NCI-H1417 treated with DMSO at 0.1 percent for 48 hours (cell line): ENCODE measurements around the gene SGSM1.

Experiments used
- DNase-seq: peaks from one replicate; lab custom pipeline; 2025; lab: John Stamatoyannopoulos, UW

The SGSM1 gene

DNA sequence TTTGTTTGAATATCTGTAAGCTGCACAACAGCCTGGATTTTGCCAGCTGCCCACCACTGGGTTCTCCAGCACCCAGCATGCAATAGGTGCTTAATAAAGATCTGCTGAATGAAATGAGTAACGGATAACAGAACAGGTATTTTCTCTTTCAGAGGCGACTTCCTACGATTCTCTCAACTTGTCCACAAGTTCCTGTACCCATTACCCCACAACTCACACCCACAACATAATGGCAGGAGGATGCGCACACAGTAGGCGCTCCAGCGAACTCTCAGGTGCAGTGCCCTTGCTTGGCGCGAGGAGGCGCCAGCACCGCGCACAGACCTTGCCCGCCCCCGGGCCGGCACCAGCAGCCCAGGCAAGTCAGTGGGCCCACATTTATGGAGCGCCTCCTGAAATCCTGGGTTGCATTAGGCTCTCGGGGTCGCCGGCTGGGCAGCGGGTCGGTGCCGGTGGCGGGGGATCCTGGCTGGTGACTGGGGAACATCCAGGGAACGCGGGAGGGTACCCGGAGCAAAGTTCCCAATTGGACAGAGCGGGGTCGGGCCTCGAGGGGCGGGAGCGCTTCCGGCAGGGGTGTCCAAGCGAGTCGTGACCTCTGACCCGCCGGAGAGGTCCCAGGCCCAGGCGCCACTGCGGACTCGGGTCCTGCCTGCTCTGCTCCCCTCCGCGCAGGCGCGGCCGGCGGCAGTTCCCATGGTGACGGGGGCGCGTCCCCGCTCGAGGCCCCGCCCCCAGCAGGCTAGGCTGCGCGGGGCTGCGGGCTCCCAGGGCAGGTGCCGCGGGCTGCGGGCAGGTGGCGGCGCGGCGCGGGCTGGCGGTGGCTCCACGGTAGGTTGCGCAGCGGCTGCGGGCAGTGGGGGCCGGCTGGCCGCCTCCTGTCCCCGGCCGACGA, 146.2 kb downstream of the SGSM1 start, which contains the start of gene KIAA1671:
Gene KIAA1671, plus strand, starts transcription at position 775 of the 895 bp plus-strand sequence. CDS start 75,284 bp downstream, outside the sequence.
- DNase-seq, result no peak

DNA sequence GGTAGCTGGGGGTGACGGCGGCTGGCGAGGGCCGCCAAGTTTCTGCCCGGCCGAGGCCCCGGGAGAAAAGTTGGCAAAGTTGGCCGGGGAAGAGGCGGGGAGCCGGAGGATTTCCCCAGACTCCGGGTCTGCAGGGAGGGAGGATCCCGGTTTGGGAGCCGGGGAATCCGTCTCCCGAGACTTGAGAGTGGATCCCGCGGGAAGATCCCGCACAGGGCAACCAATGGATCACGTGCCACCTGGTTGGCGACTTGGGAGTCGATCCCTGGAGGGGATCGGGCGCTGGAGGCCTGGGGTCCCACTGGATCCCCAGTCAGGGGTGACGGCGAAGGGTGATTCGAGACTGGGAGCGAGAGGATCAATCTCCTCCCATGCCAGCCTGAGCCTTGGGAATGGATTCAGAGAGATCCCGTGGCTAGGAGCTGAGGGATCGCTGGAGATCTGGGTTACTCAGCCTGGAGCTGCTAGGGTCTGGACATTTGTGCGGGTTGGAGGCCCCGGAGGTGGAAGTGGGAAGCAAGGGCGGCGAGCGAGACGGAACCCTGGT, 146.9 kb downstream of the SGSM1 start:
- DNase-seq, result no peak

DNA sequence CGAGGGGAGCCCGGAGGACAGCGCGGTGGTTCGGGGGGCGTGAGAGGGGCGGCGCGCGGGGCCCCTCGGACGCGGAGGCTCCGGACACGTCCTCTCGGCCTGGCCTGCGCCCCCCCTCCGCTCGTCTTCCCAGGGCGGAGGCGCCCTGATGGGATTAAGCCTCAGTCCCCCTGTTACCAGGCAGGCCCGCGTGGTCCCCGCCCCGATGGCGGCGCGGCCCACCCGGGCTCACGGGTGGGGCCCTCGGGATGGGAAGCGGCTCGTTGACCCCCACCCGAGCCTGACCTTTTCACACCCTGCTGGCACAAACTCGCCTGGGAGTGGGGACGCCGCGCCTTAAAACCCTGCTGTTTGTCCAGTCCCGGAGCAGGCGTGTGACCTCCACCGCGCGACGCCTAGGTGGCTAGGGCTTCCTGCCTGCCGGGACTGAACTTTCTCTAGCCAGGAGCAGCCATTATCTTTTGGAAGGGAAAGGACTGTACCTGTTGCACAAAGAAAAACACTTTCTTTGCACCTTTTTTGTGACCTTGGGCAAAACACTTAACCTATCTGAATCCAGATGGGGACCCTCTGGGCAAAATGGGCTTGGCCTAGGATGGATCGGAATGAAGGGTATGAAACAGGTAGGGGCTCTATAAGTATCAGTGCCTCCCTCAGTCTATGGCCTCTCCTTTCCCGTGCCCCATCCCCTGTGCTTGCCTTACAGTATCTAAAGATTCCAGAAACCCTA, 147.5 kb downstream of the SGSM1 start:
- no peak for DNase-seq

DNA sequence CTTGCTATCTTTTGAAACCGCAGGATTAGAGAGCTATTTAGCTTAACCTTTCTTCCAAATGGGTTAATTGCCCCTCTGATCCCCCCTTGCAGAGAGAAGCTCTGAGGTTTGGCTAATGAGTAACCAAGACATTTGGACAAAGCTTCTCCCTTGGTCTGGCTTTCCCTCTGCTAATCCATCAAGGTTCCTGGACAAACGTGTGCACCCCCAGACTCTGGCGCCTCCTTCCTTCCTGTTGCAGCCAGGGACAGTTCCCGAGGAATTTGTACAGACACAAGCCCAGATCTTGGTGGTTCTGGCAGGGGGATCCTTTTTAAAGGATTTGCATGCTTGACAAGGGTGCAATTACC, 148.1 kb downstream of the SGSM1 start:
- DNase-seq, result no peak

DNA sequence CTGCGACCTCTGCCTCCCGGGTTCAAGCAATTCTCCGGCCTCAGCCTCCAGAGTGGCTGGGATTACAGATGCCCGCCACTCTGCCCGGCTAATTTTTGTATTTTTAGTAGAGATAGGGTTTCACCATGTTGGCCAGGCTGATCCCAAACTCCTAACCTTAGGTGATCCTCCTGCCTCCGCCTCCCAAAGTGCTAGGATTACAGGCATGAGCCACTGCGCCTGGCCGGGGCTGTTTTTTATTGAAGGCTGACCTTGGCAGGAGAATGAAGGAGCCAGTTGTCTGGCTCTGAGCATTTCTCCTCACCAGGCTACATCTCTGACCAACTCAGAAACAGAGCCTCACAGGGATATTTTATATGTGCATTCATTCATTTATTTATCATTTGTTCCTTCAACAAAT, 148.8 kb downstream of the SGSM1 start:
- no peak for DNase-seq

DNA sequence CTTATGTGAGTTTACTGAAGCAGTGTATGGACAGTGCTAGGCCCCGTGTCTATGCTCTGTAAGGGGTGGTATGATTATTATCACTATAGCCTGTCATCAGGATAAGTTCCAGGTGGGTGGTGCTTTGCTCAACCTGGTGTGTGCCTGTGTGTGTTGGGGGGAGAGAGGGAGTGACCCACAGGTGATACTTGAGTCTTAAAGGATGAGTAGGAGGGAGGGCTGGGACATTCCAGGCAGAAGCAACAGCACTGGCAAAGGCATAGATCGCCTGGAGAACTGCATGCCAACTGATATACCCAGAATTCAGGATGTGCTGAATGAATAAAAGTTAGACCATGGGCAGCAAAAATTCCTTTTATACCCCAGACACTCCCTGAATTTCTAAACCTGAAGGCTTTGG, 151.0 kb downstream of the SGSM1 start:
- no peak for DNase-seq

DNA sequence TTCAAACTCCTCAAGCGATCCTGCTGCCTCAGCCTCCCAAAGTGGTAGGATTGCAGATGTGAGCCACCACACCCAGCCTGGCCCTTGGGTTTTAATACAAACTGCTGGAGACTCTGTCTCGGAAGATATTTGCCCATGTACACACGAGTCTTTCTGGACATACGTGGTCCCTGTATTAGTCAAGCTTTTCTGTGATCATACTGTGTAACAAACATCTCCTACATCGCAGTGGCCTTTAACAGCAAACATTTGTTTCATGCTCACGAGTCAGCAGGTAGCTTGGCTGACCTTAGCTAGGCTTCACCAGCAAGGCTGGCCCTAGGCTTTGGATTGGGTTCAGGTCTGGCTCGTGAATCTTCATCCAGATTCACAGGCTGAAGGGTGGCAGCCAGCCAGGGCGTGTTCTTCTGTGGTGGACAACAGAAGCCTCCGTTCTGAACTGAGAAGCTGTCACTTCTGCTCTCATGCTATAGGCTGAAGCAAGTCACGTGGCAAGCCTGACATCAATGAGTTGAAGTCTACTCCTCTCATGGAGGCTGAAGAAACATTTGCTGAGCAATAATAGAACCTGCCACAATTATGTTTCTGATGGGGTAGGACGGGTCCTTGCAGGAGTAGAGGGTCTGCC, 155.3 kb downstream of the SGSM1 start:
- no peak for DNase-seq

DNA sequence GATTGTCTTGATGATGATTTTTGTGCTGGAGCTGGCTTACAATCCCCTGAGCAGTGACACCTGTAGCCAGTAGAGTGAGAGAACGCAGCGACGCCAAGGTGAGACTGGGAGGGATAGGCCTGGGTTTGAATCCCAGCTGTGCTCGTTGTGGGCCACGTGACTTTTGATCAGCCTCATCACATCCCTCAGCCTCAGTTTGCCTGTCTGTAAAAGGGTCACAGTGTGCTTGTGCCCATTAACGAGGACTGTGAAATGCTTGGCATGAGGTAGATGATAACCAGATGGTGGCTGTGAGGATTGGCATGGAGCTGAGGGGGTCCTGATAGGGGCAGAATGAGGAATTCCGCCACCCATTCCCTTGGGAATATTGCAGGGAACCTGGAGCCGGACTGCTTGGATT, 156.1 kb downstream of the SGSM1 start:
- no peak for DNase-seq

DNA sequence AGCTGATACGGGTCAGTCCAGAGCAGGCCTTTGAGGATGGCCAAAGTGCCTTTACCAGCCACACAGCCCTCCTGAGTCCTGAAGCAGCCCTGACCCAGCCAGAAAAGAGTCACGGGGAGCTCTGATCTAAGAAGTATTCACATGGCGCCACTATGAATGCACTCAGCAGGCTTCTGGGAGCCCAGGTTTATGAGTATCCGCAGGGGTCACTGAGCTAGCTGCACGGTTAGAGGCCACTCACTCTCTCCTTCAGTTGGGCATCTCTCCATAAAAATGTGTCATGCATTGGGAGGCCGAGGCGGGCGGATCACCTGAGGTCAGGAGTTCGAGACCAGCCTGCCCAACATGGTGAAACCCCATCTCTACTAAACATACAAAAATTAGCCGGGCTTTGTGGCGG, 156.8 kb downstream of the SGSM1 start:
- DNase-seq, result no peak

DNA sequence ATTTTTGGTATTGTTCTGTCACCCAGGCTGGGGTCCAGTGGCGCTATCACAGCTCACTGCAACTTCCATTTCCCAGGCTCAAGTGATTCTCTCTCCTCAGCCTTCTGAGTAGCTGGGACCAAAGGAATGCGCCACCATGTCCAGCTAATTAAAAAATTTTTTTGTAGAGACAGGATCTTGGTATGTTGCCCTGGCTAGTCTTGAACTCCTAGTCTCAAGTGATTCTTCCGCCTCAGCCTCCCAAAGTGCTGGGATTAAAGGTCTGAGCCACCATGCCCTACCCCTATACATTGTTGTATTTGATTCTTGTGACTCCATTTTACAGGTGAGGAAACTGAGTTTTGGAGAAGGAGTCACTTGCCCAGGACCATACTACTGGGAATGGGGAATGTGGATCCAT, 158.4 kb downstream of the SGSM1 start:
- DNase-seq, result no peak

DNA sequence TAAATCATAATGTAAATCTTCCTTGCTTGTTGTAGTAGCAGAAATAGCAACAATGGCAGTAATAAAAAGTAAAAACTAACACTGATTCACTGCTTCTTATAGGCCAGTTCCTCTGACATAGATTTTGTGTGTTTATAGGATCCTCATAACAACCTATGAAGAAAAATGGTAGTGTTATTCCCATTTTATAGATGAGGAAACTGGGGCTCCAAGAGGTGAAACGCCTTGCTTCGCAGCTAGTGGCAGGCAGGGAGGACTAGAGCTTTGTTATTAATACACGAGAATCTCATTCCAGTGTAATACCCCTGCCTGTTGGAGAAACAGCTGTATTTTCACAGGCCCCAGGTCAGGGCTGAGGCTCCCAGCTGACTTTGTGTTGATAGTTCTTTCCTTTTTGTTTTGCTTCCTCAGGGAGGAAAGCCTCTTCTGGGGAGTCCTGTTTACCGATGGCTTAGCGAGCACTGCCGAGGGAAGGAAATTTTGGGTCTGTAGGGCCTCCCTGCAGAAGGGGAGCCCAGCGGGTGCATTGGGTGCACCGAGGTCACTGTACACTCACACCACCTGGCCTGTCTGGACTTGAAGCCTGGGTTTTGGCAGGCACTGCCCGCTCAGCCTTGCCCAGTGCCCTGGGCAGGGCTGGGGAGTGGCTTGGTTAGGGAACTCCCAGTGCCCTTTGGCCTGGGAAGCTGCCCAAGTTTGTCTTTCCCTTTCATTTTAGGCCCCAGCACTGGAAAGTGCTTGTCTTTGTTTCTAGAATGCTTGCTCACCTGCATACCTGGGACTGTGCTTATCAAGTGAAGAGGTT, 160.0 kb downstream of the SGSM1 start:
- no peak for DNase-seq

DNA sequence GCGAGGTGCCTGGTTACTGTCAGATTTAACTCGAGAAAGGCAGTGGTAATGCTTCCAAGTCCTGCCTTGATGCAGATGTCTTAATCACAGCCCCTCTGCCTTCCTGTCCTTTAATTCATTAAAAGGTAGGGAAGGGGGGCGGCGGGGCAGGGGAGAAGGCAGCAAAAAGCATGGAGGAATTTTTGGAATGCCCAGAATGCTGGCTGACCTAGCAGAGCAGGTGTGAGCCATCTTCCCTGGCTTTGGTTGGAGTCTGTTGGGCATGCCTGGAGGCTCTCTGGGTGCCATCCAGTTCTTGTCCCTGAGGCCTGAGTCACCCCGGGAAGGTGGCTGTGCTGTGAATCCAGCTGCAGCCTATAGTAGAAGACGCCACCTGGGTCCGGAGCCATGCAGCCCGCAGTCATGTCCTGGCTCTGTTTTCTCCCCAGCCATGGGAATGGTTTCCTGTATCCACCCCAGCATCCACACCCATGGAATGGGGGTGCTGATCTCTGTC, 162.1 kb downstream of the SGSM1 start:
- no peak for DNase-seq

DNA sequence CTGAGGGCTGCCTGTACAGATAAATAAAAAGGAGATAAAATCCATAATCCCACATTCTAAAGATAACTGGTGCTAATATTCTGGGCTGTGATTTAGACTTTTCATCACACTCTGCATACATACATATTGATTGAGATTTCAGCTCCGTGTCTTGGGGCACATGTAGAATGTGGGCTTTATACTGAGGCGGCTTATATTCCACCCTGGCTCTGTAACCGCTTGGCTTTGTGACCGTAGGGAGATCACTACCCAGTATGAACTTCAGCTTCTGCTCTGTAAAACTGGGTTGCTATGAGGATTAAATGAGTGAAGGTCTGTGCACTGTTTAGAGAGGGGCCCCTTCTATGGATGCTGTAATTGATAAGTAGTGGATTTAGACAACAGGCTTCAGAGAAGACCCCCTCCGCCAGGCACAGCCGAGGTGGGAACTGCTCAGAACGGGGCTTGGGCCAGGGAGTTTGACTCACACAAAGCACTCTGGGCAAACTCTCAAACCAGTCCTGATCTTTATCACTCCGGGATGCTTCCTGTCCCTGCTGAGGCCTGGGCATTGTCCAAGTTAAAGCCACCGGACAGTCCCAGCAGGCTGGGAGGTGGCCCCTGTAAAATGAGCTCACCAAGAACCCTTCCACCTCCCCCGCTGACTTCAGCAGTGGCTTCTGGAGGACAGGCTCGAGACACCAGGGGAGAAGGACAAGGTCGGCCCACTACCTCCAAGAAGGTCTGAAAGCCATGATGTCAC, 163.7 kb downstream of the SGSM1 start:
- DNase-seq, result no peak

DNA sequence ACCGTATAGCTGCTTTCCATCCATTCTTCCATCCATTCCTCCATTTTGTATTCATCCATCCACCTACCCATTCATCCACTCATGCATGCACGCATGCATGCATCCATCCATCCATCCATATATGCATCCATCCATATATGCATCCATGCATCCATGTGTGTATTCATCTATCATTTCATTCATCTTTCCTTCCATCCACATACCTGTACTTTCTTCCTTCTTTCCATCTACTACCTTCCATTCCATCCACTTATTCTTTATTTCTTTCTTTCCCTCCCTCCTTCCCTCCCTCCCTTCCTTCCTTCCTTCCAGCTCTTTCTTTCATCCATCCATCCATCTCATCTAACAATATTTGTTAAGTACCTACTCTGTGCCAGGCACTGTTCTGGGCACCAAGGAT, 166.4 kb downstream of the SGSM1 start:
- DNase-seq, result no peak

DNA sequence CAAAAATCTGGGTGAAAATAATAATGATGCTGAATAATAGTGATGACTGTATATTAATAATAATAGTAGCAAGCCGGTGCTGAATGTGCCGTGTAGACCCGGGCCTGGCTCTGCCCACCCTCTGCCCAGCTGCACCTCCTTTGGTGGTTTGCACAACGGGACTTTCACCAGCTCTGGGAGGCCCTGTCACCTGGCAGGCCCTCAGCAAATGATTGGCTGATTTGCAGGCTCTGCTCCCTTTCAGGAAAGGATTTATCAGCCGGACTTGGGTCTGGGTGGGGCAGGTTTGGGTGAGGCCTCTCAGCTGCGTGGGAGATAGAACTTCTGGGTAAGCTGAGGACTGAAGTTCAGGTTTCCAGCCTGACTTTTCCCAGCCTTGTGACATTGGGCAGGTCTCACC, 167.9 kb downstream of the SGSM1 start:
- no peak for DNase-seq

DNA sequence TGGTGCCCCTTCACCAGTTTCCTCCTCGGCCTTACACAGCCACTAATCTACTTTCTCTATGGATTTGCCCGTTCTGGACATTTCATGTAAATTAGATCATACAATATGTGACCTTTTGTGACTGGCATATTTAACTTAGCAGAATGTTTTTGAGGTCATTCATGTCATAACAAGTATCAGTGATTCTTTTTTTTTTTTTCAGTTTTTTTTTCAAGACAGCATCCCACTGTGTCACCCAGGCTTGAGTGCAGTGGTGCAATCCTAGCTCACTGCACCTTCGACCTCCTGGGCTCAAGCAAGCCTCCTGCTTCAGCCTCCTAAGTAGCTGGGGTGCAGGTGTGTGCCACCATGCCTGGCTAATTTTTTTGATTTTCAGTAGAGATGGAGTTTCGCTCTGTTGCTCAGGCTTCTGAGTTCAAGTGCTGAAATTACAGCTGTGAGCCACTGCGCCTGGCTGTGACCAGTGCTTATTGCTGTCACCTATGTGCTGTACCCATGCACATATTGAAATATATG, 169.2 kb downstream of the SGSM1 start:
- DNase-seq, result no peak

DNA sequence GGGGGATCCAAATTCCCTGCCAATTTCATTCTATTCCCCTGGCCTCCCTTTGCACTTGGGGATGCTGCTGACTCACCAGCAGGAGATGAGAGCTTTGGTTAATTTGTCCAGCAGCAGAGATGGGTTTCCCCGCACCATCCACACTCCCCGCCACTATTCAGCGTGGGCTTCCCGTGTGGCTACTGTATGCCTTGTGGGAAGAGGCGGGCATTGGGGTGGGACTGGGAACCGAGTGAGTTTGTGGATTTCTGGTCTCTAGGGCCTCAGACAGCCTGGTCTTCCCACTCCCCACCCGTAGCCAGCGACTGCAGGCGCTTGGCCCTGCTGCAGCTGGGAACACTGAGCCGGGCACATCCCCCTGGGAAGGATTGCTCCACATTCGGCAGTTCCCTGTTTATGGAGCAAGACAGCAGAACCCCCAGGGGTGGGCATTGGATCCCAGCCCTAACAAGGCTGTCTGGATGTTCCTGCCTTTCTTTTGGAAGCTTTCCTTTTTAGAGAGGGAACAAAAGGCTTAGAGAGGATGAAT, 169.9 kb downstream of the SGSM1 start:
- DNase-seq, result no peak

DNA sequence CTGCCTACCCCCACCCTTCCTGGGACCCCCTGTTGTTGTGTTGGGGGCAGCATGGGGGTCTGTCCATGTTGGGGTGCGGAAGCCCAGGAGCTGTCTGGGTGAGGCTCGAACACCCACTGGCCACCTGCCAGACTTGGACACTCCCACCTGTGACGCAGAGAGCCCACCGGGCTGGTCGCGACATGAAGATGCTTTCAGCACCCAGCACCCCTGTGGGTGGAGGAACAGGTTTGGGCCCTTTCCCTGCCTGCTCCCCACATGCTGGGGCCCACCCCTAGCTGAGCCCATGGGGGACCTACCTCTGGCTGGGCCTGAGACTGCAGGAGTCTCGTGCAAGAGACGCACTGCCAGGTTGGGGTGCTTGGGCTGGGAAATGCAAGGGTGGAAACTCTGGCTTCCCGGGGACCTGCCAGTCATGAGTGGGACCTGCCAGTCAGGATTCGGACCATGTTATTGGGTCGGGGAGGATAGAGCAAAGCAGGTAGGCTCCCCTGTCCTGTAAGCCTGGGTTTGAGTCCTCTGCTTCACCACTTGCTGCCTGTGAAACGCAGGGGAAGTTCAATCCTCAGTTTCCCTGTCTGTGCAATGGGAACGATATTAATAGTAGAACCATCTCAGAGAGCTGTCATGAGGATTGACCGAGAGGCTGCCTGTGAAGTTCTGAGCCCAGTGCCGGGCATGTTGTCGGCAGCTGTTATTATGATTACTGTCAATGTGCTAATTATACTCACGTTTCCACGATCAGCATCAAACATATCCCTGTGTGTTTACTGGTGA, 170.6 kb downstream of the SGSM1 start:
- DNase-seq, result no peak
